ENCODE data around the gene KMT2C.

Gene KMT2C

DNA sequence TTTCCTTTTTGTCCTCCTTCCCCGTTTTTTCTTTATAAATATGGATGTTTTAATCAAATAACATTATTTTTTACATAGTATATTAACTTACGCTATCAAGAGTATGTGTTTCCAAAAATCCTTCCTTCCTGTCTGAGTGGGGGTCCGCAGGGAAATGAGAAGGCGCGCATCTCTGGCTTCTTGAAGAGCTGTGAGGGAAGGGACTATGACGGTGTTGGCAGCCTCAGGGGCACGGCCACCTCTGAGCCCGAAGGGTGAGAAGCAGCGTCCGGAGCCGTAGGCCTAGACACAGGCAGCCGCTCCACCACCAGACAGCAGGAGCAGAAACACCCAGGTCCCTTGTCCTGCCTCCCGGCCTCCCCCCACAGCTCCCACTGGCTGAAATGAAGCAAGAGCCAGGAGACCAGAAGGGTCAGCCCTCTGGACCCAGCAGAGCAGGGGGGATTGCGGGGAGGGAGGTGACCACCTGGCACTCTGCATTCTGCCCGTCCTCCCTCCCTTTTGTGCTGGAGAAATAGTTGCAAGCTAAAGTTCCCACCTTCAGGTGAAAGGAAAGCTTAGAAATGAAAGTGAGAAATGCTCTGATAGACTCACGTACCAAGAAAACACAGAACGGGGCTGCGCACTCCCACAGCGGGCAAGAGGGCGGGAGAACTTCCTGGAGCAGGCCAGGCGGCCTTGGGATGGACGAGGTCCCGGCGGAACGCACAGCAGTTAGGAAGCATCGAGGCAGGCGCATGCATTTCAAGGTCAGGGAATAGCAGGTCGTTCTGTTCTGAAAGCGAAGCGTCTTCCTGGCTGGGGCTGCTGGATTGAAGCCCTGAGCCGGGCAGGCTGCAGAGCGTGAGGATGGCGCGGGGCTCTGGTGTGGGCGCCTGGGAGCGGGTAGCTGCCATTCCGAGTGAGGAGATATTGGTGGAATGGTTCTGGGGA is 304.9 kb downstream of the KMT2C start:
- TF ChIP-seq EZH2phosphoT487 (IDR thresholded peaks at IDR 0.05; ENCODE audit: low read length) (no peak), EZH2 (optimal IDR thresholded peaks at IDR 0.05; ENCODE audit: low read depth, low read length) (no peak)
- TF ChIP-seq, protein P1, sequence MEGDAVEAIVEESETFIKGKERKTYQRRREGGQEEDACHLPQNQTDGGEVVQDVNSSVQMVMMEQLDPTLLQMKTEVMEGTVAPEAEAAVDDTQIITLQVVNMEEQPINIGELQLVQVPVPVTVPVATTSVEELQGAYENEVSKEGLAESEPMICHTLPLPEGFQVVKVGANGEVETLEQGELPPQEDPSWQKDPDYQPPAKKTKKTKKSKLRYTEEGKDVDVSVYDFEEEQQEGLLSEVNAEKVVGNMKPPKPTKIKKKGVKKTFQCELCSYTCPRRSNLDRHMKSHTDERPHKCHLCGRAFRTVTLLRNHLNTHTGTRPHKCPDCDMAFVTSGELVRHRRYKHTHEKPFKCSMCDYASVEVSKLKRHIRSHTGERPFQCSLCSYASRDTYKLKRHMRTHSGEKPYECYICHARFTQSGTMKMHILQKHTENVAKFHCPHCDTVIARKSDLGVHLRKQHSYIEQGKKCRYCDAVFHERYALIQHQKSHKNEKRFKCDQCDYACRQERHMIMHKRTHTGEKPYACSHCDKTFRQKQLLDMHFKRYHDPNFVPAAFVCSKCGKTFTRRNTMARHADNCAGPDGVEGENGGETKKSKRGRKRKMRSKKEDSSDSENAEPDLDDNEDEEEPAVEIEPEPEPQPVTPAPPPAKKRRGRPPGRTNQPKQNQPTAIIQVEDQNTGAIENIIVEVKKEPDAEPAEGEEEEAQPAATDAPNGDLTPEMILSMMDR (IDR thresholded peaks at IDR 0.05; ENCODE audit: low read length): no peak
- H2AFZ ChIP-seq (ENCODE audit: low read length): no peak overlapping the region
- DNase-seq: no peak
- H3K36me3 ChIP-seq (replicated peaks; ENCODE audit: insufficient read depth, low read length): no peaks in the 10 kb centered on the region; the same call in 1 of the 2 replicates
- H3K79me2 ChIP-seq (ENCODE audit: low read length): no peaks in the 10 kb centered on the region
- no peaks in the 10 kb centered on the region for H4K20me1 ChIP-seq (ENCODE audit: insufficient read depth, low read length)
- no peak overlapping the region for H3K9ac ChIP-seq (ENCODE audit: low read length)
- H3K4me3 ChIP-seq (ENCODE audit: low read length): no peak overlapping the region
- H3K27me3 ChIP-seq (replicated peaks; ENCODE audit: insufficient read depth, low read length): no peaks in the 10 kb centered on the region
- no peak overlapping the region for H3K27ac ChIP-seq (ENCODE audit: low read length)
- no peaks in the 10 kb centered on the region for H3K4me1 ChIP-seq (ENCODE audit: low read length)
- H3K9me3 ChIP-seq (replicated peaks; ENCODE audit: insufficient read depth, low read length): no peaks in the 10 kb centered on the region
- H3K9me2 ChIP-seq (replicated peaks; ENCODE audit: insufficient read depth, low read length): no peaks in the 10 kb centered on the region
- no peaks in the 10 kb centered on the region for H3F3A ChIP-seq (ENCODE audit: insufficient read depth, low read length)
- H3K4me2 ChIP-seq (ENCODE audit: low read depth, low read length): no peak overlapping the region

DNA sequence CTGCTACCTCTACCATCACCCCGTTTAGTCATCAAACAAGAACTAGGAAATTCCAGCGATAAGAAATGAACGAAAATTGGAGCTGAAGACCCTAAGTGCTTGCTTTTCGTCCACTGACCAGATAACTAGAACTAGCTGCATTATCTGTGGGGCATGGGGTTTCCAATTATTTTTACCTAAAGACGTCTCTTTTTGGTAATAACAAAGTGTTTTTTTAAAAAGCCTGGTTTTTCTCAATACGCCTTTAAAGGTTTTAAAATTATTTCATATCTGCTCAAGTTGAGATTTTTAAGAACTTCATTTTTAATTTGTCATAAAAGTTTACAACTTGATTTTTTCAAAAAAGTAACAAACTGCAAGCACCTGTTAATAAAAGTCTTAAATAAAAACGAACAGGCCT is 306.1 kb downstream of the KMT2C start:
- Histone ChIP-seq H3K27me3 (replicated peaks; ENCODE audit: insufficient read depth, low read length) (no peaks in the 10 kb centered on the region), H3K27ac (ENCODE audit: low read length) (no peak overlapping the region), H3K9me3 (replicated peaks; ENCODE audit: insufficient read depth, low read length) (no peaks in the 10 kb centered on the region), H3K9me2 (replicated peaks; ENCODE audit: insufficient read depth, low read length) (no peaks in the 10 kb centered on the region), H3K79me2 (ENCODE audit: low read length) (no peaks in the 10 kb centered on the region), H3K4me1 (ENCODE audit: low read length) (no peaks in the 10 kb centered on the region), H3K4me3 (ENCODE audit: low read length) (no peak overlapping the region), H3F3A (ENCODE audit: insufficient read depth, low read length) (no peaks in the 10 kb centered on the region), H3K4me2 (ENCODE audit: low read depth, low read length) (no peak overlapping the region), H3K36me3 (replicated peaks; ENCODE audit: insufficient read depth, low read length) (peaks cover 6% of the 10 kb centered on the region; the same call in 1 of the 2 replicates), H4K20me1 (ENCODE audit: insufficient read depth, low read length) (no peaks in the 10 kb centered on the region), H3K9ac (ENCODE audit: low read length) (no peak overlapping the region), H2AFZ (ENCODE audit: low read length) (no peak overlapping the region)
- no peak for DNase-seq
- TF ChIP-seq, protein P1 (IDR thresholded peaks at IDR 0.05; ENCODE audit: low read length): no peak
- no peak for TF ChIP-seq EZH2phosphoT487 (IDR thresholded peaks at IDR 0.05; ENCODE audit: low read length)
- TF ChIP-seq EZH2 (optimal IDR thresholded peaks at IDR 0.05; ENCODE audit: low read depth, low read length): no peak

DNA sequence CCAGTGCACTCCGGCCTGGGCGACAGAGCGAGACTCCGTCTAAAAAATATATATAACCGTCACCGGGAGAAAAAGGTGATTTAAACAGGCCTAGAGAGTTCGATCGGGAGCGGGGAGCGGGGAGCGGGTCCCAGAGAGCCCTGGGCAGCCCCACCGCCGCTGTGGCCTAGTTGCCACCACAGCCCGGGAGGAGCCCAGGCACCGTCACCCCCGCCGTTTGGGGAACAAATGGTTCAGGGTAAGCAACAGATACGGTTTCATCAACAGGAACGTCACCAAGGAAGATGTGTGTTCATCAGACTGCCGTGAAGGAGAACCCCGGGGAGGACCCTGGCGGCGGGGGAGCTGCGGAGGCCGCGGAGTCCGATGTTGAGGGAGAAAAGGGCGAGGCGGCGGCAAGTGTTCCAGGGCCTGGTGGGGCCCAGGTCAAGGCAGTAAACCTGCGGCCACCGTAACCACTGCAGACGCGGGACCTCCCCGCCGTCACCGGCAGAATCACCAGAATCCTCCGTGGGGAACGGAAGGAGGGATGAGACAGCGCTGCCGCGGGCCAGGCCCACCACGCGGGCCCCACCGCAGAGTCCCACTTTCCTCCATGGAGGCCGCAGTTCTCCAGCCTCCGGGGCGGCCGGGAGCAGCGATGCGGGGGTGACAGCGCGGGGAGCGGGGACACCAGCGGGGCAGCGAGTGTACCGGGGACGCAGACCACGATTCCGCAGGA is 306.9 kb downstream of the KMT2C start:
- Histone ChIP-seq H3K27ac (ENCODE audit: low read length) (no peak overlapping the region), H3K36me3 (replicated peaks; ENCODE audit: insufficient read depth, low read length) (peaks cover 6% of the 10 kb centered on the region; the same call in 1 of the 2 replicates), H3K4me2 (ENCODE audit: low read depth, low read length) (no peak overlapping the region), H4K20me1 (ENCODE audit: insufficient read depth, low read length) (no peaks in the 10 kb centered on the region), H3F3A (ENCODE audit: insufficient read depth, low read length) (no peaks in the 10 kb centered on the region), H3K4me3 (ENCODE audit: low read length) (no peak overlapping the region), H2AFZ (ENCODE audit: low read length) (no peak overlapping the region), H3K4me1 (ENCODE audit: low read length) (no peaks in the 10 kb centered on the region), H3K9me3 (replicated peaks; ENCODE audit: insufficient read depth, low read length) (no peaks in the 10 kb centered on the region), H3K79me2 (ENCODE audit: low read length) (no peaks in the 10 kb centered on the region), H3K9me2 (replicated peaks; ENCODE audit: insufficient read depth, low read length) (no peaks in the 10 kb centered on the region), H3K9ac (ENCODE audit: low read length) (no peak overlapping the region), H3K27me3 (replicated peaks; ENCODE audit: insufficient read depth, low read length) (no peaks in the 10 kb centered on the region)
- DNase-seq: no peak
- TF ChIP-seq EZH2 (optimal IDR thresholded peaks at IDR 0.05; ENCODE audit: low read depth, low read length) (no peak), EZH2phosphoT487 (IDR thresholded peaks at IDR 0.05; ENCODE audit: low read length) (no peak)
- TF ChIP-seq, protein P1 (IDR thresholded peaks at IDR 0.05; ENCODE audit: low read length): no peak
